Measurements from ENCODE around the gene RTN4.

RTN4 gene

DNA sequence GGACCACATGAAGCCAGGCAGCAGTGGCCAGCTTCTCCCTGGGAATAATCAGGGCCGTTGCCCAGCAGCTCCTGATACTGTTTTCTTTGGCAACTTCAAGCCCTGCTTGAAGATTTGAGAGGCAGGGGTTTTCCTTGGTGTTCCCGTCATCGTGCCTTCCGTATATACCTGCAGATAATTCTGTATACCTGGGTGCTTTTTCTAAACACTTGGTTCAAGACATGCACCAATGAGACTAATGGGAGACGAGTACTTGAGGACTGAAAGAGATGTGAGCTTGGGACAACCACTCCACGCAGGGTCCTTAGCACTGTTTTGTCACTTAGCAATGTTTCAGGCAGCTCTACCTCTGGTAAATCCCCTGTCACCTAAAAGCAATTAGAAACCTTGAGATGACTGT lies 118.8 kb downstream of the RTN4 start:
- H3K4me3 ChIP-seq (ENCODE audit: insufficient read depth, low read depth, low read length), result no peak overlapping the region
- H3K4me1 ChIP-seq (ENCODE audit: control insufficient read depth, insufficient read depth, low read length), result no peaks in the 10 kb centered on the region
- WGBS, 2 experiments, result 93 to 94% methylated on average over 6 of the region's 6 CpGs
- H3K36me3 ChIP-seq (ENCODE audit: control insufficient read depth, insufficient read depth, low read length), result no peaks in the 10 kb centered on the region
- no peaks in the 10 kb centered on the region for H3K27me3 ChIP-seq (ENCODE audit: control insufficient read depth, insufficient read depth, low read length, poor library complexity, severe bottlenecking)
- H3K9me3 ChIP-seq (ENCODE audit: control insufficient read depth, low read length), result no peaks in the 10 kb centered on the region
- H3K27ac ChIP-seq (ENCODE audit: insufficient read depth, low read depth, low read length, poor library complexity, severe bottlenecking), result no peak overlapping the region

DNA sequence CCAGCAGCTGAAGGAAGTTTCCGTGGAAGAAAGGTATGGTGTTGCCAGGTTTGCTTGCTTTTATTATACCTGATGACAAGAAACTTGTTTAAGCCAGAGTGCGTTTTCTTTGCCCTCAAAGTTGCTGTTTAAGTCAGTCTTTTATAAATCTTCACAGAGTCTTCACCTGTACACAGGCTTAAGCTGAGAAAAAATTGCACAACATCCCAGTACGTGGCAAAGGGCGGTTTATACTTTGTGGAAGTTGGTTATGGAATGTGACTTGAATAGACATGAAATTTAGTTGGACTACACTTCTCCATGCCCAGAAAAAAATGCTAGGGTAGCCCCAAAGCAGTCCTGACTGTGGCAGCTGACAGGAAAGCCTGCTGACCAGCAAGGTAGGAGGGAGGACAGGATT lies 121.5 kb downstream of the RTN4 start:
- Histone ChIP-seq H3K27ac (ENCODE audit: insufficient read depth, low read depth, low read length, poor library complexity, severe bottlenecking) (no peak overlapping the region), H3K4me3 (ENCODE audit: insufficient read depth, low read depth, low read length) (no peak overlapping the region), H3K4me1 (ENCODE audit: control insufficient read depth, insufficient read depth, low read length) (no peaks in the 10 kb centered on the region), H3K9me3 (ENCODE audit: control insufficient read depth, low read length) (no peaks in the 10 kb centered on the region), H3K36me3 (ENCODE audit: control insufficient read depth, insufficient read depth, low read length) (no peaks in the 10 kb centered on the region), H3K27me3 (ENCODE audit: control insufficient read depth, insufficient read depth, low read length, poor library complexity, severe bottlenecking) (no peaks in the 10 kb centered on the region)
- 84 to 92% methylated on average over 4 of the region's 4 CpGs for WGBS, 2 experiments

DNA sequence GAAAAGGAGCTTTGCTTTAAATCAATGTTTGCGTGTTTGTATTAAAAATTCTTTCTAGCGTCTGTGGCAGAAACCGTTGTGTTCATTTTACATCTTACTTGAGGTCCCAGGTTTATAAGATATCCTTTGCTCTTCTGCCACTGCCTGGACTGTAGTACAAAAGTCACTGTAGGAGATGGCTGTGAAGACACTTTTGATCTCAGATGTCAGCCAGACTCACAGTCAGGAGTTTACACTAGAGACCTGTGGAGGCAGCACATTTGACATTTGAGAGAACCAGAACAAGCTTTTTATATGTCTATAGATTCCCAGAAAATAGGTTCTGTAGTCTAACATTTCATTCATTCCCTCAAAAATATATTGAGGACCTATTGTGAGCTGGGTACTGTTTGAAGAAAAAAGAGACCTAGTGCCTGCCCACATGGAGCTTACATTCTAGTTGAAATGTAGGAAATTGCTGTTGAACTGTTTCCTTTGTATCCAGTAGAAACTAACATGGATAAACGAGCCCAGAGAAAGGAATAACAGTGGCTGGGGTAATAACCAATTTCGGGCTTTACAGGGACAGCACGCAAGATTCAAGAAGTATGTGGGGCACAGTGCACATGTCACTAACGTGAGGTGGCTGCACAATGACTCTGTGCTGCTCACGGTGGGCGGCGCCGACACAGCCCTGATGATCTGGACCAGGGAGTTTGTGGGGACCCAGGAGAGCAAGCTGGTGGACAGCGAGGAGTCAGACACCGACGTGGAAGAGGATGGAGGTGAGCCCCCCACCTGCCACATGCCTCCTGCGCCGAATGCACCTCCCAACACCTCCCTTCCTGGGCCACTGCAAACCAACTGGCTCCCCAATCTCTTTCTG lies 122.3 kb downstream of the RTN4 start:
- Histone ChIP-seq H3K4me3 (ENCODE audit: insufficient read depth, low read depth, low read length) (no peak overlapping the region), H3K4me1 (ENCODE audit: control insufficient read depth, insufficient read depth, low read length) (no peaks in the 10 kb centered on the region), H3K9me3 (ENCODE audit: control insufficient read depth, low read length) (no peaks in the 10 kb centered on the region), H3K27ac (ENCODE audit: insufficient read depth, low read depth, low read length, poor library complexity, severe bottlenecking) (no peak overlapping the region), H3K27me3 (ENCODE audit: control insufficient read depth, insufficient read depth, low read length, poor library complexity, severe bottlenecking) (no peaks in the 10 kb centered on the region), H3K36me3 (ENCODE audit: control insufficient read depth, insufficient read depth, low read length) (no peaks in the 10 kb centered on the region)
- WGBS, 2 experiments, result 95% methylated on average over 16 of the region's 16 CpGs

DNA sequence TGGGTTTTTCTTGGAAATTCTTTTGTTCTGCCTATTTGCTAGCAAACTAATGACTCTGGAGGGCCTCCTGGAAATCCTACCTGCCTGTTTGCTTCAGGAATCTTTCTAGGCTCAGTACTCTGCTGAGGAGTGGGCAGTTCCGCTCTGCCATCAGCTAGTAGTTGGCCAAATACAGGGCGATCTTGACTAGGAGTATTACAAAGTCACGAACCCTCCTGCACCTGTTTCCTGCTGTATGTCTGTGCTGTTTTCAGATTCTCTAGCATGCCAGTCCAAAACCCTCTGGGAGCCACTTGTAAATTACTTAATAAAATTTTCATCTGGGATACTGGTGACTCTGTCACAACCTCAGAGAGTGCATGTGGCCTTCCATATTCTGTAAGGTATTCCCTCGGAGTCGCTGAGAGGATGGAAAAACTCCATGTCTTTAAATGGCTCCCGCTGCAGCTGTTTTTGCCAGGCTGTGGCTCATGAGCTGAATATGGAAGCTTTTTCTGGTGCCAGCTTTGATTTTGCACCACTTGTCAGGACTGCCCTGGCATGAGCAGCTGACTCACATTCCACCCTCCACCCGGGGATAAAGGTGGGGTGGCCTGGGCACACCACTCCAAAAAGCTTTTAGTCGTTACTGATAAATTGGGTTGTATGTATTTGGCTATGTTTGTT lies 123.0 kb downstream of the RTN4 start:
- Histone ChIP-seq H3K27me3 (ENCODE audit: control insufficient read depth, insufficient read depth, low read length, poor library complexity, severe bottlenecking) (no peaks in the 10 kb centered on the region), H3K27ac (ENCODE audit: insufficient read depth, low read depth, low read length, poor library complexity, severe bottlenecking) (no peak overlapping the region), H3K36me3 (ENCODE audit: control insufficient read depth, insufficient read depth, low read length) (no peaks in the 10 kb centered on the region), H3K4me1 (ENCODE audit: control insufficient read depth, insufficient read depth, low read length) (no peaks in the 10 kb centered on the region), H3K9me3 (ENCODE audit: control insufficient read depth, low read length) (no peaks in the 10 kb centered on the region), H3K4me3 (ENCODE audit: insufficient read depth, low read depth, low read length) (no peak overlapping the region)
- WGBS, 2 experiments, result 88 to 90% methylated on average over 8 of the region's 8 CpGs

DNA sequence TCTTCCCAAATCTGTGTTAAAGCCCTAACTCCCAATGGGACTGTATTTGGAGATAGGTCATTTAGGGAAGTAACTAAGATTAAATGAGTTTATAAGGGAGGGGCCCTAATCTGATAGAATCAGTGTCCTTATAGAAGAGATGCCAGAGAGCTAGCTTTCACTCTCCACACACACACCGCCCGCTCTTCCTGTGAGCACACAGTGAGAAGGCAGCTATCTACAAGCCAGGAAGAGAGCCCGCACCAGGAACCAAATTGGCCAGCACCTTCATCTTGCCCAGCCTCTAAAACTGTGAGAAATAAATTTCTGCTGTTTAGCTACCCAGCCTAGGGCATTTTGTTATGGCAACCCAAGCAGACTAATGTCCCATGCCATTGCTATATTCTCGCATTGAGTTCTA lies 125.2 kb downstream of the RTN4 start:
- H3K27ac ChIP-seq (ENCODE audit: insufficient read depth, low read depth, low read length, poor library complexity, severe bottlenecking), result no peak overlapping the region
- no peaks in the 10 kb centered on the region for H3K9me3 ChIP-seq (ENCODE audit: control insufficient read depth, low read length)
- 89 to 94% methylated on average over 4 of the region's 4 CpGs for WGBS, 2 experiments
- no peaks in the 10 kb centered on the region for H3K27me3 ChIP-seq (ENCODE audit: control insufficient read depth, insufficient read depth, low read length, poor library complexity, severe bottlenecking)
- no peaks in the 10 kb centered on the region for H3K36me3 ChIP-seq (ENCODE audit: control insufficient read depth, insufficient read depth, low read length)
- no peak overlapping the region for H3K4me3 ChIP-seq (ENCODE audit: insufficient read depth, low read depth, low read length)
- no peaks in the 10 kb centered on the region for H3K4me1 ChIP-seq (ENCODE audit: control insufficient read depth, insufficient read depth, low read length)

DNA sequence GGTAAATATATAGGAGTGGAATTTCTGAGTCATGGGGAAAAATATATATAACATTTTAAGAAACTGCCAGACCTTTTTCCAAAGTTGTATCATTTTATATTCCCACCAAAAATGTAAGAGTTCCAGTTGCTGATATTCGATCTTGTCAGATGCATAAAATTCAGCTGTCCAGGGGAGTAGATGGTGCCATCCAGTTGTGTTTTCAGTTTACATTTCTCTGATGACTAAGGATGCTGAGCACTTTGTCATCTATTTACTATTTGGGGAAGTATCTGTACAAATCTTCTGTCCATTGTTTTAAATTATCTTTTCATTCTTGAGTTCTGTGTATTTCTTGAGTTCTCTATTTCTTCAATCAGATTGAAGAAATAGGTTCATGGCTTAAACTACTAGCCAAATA lies 126.1 kb downstream of the RTN4 start:
- Histone ChIP-seq H3K27ac (ENCODE audit: insufficient read depth, low read depth, low read length, poor library complexity, severe bottlenecking) (no peak overlapping the region), H3K9me3 (ENCODE audit: control insufficient read depth, low read length) (no peaks in the 10 kb centered on the region), H3K4me3 (ENCODE audit: insufficient read depth, low read depth, low read length) (no peak overlapping the region), H3K27me3 (ENCODE audit: control insufficient read depth, insufficient read depth, low read length, poor library complexity, severe bottlenecking) (no peaks in the 10 kb centered on the region), H3K4me1 (ENCODE audit: control insufficient read depth, insufficient read depth, low read length) (no peaks in the 10 kb centered on the region), H3K36me3 (ENCODE audit: control insufficient read depth, insufficient read depth, low read length) (no peaks in the 10 kb centered on the region)
- 96 to 100% methylated on average over 1 of the region's 1 CpG for WGBS, 2 experiments

Measured in ectodermal cell (in vitro differentiated cells).